GM12874 (cell line): ENCODE results near the gene SLC29A3.

Source experiments
- TF ChIP-seq, protein P1 (sequence below): IDR thresholded peaks from 2 replicates; pipeline ENCODE4 v1.5.1; 2011; ENCODE audit warnings: low read depth, mild to moderate bottlenecking, control low read depth, low read length, moderate library complexity; ENCODE audit not compliant: insufficient read depth

Gene SLC29A3

DNA sequence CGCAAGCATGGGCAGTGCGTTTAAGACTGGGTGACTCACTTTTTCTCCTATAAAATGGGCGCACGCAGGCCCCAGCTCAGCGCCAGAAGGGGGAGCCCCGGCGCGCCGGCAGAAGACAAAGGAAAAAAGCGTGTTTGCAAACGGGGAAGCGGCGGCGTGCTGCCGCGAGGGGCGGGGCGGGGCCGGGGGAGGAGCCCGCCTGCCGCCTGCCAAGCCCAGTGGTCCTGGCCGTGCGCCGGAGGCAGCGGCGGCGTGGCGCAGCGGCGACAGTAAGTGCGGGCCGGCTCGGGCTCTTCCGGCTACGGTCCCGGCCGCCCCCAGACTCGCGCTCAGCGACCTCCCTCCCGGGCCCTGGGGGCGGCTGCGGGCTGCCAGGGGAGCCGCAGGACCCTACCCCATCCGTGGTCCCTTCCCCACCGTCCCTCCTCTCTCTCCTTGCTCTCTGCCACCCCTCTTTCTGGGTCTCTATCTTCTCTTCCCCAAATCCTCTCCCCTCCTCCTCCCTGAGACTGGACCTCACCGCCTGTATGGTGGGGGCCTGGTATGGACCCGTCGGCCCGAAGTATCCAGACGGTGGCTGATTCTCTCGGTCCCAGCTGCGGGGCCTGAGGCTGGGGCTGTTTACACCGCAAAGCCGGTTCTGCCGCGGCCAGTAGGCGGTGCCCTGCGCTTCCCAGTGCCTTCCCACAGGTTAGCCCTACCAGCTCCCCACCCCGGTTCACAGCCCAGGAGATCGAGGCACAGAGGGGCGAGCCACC lies at the start of gene SLC29A3:
TSS of gene SLC29A3 (plus strand) at position 218 of the 758 bp plus-strand sequence. CDS start at position 269, 51 bp downstream.
- TF ChIP-seq, protein P1, sequence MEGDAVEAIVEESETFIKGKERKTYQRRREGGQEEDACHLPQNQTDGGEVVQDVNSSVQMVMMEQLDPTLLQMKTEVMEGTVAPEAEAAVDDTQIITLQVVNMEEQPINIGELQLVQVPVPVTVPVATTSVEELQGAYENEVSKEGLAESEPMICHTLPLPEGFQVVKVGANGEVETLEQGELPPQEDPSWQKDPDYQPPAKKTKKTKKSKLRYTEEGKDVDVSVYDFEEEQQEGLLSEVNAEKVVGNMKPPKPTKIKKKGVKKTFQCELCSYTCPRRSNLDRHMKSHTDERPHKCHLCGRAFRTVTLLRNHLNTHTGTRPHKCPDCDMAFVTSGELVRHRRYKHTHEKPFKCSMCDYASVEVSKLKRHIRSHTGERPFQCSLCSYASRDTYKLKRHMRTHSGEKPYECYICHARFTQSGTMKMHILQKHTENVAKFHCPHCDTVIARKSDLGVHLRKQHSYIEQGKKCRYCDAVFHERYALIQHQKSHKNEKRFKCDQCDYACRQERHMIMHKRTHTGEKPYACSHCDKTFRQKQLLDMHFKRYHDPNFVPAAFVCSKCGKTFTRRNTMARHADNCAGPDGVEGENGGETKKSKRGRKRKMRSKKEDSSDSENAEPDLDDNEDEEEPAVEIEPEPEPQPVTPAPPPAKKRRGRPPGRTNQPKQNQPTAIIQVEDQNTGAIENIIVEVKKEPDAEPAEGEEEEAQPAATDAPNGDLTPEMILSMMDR = peak; percentile 84

DNA sequence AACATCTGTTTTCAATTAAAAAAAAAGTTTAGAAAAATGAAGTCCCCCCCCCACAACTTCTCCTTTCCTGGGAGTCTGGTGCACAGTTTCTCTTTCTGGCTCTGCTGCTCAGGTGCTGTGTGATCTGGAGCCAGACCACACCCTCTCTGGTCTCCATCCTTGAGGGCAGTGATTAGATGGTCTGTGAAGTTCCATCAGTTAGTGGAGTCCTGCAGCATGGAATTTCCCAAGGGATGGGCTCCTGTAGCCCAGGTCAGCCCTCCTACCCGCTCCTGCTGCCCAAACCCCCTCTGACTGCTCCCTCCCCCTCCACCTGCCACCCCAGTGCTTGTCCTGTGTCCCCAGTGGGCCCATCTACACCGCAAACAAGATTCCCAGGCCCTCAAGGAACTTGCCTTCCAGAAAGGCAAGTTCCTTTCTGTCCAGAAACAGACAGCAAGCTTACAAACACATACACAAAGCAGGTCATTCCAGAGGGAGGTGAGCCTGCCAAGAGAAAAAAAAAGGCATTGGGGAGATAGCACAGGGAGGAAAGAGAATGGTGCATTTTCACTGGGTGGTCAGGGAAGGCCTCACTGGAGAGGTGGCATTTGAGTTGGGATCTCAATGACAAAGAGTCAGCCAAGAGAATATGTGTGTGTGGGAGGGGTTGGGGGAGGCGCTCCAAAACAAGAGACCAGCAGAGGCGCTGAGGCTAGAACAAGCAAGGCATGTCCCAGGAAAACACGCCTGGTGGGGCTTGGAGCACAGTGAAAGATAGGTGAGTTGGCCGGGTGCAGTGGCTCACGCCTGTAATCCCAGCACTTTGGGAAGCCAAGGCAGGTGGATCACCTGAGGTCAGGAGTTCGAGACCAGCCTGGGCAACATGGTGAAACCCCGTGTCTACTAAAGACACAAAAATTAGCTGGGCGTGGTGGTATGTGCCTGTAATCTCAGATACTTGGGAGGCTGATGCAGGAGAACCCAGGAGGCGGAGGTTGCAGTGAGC lies 49.5 kb upstream of the SLC29A3 start:
- TF ChIP-seq, protein P1 = no peak

DNA sequence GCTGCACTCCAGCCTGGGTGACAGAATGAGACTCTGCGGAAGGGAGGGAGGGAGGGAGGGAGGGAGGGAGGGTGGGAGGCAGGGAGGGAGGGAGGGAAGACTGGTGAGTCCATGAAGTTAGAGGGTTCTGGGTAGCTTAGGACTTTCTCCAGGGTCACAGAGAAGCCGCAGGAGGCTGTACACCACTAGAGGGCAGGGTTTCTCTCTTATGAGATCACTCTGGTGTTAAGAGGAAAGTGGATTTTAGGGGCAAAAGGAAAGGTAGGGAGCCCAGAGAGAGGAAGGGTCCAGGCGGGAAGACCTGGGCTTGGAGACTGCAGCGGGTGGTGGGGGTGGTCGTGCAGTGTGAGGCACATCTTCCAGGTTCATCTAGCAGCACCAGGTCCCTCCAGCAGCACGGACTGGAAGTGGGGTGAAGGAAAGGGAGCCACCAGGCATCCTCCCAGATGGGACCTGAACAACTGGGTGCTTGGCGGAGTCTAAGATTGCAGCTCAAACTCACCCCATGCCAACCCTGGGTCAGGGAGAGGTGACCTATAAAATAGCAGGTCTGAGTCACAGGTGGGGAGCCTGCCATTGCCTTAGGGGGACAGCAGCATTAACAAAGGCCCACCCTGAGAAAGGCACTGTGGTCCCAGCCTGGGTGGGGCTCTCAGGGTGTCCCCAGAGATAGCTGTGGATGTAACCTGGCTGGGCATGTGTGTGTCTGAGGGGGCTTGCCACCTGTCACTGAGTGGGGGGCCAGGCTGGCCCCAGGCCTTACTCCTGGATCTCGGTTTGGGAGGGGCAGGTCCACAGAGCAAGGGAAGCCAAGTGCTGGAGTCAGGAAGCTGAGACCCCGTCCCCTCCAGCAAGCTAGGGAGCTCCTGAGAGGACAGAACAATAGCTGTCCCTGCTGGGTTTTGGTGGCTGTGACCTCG lies 48.5 kb upstream of the SLC29A3 start:
- TF ChIP-seq, protein P1 = peak; percentile 80

DNA sequence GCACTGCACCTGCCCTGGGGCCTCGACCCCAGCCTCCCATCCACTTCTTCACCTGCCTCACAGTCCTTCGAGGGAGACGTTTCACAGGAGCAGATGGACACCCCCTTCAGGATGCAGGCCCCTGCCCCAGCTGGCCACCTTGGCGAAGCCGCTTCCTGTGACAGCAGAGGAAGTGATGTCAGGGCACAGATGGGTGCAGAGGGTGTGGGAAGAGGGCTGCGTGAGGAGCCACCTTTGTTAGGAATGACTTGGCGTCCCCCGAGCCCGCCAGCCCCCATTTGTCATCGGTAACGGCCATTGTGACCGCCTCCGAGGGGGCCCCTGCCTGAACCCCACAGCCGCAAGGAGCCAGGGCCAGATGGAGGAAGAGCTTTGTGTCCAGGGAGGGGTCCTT lies 47.4 kb upstream of the SLC29A3 start:
- TF ChIP-seq, protein P1 = no peak

DNA sequence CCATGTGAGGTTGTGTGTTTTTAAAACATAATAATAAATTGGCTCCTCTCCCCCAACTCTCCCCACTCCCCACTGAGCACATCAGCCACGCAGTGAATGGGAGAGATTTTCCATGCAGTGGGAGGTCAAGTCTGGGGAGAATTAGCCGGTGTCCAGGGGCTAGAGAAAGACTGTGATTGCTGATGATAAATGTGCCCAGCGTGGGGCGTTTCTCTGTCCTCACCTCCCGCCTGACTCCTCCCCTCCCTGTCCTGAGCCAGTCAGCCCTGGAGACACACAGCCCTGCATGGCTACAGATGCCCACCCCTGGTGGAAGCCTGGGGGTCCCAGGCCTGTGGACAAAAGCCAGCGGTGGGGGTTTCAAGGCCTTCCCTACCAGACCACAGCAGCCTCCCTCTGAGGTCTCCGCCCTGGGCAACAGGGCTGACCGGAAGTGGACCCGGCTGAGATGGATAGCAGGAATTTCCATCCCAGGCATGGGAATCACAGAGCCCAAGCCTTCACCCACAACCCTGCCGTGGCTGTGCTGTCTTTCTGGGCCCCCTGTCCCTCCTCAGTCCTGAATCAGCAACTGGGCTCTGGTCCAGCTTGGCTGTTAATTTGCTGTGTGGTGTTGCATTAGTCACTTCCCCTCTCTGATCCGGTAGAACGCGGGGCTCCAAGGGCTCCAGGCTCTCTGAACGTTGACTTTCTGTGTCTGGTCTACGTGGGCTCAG lies 46.8 kb upstream of the SLC29A3 start:
- TF ChIP-seq, protein P1 = no peak

DNA sequence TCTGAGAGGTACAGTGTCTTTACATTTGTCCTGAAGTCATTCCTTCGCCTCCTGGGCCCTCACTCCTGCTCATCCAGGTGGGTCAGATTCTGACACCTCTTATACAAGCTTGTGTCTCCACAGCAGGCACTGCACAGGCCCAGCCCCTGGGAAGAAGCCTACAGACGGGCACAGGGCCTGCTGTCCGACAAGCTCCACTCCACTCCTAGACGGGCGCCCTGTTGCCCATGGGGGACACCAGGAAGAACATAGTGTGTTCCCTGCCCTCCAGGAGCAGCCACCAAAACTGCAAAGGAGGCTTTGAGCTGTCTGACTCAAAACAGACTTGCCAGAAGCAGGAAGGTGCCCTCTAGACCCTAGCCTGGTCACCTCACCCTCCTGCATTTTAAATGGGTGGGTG lies 45.6 kb upstream of the SLC29A3 start:
- TF ChIP-seq, protein P1 = no peak
